ENCODE data around the gene LDB3. TPM values are rescaled to one million over a fixed set of nuclear protein-coding genes. Genes with fewer than 3 reads are reported as not detected.

The LDB3 gene
- total and polyA plus RNA-seq, 10 donors: 0.14 to 1.2 (median 0.36) TPM; not detected in 2

DNA sequence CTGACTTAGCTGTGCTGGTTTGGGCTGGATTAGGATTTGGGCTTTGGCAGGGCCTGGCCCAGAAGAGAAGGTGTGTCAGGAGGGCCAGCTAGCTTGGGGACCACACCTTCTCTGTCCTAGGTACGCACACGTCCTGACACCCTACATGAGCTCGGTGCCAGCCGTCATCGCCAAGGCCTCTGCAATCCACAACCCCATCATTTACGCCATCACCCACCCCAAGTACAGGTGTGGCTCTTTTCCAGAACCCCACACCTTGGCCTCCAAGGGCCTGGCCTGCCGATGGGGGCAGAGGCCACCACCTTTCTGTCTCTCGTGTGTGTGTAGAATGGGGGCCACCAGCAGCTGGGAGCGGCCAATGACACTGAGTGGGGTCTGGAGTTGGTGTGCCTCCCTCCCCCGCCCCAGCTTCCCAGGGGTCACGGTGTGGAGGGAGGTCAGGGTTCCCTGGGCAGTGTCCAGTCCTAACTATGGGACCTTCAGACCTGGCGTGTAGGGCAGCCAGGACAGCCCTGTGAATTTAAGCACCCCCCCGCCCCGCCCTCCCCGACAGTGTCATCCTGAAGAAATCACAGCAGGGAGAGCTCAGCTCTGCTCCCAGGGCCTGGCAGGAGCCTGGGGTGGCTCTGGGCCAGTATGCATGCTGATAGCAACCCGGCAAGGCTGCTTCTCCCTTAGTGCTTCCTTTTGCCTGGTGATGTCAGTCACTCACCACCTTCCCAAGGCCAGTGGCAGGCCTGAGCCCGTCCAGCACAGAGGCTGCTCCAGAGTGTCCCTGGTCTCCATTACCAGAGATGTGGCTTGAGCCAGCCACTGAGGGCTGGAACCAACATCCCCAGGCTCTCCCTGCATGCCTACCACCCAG is 6.9 kb upstream of the LDB3 start:
- peaks cover 0 to 17% (median 0%) of the 10 kb centered on the region in 6 donors for H3K4me1 ChIP-seq
- H3K36me3 ChIP-seq: no peaks in the 10 kb centered on the region
- 79 to 91% (median 83%) methylated on average over 12 to 17 of the region's 17 CpGs for WGBS, 5 donors
- no peak overlapping the region for H3K27ac ChIP-seq
- DNase-seq: peak; percentile 72
- no peak overlapping the region for H3K4me3 ChIP-seq
- no peak for TF ChIP-seq POLR2AphosphoS5 (IDR thresholded peaks at IDR 0.05)
- TF ChIP-seq POLR2A (IDR thresholded peaks at IDR 0.05): no peak
- TF ChIP-seq, protein P1, sequence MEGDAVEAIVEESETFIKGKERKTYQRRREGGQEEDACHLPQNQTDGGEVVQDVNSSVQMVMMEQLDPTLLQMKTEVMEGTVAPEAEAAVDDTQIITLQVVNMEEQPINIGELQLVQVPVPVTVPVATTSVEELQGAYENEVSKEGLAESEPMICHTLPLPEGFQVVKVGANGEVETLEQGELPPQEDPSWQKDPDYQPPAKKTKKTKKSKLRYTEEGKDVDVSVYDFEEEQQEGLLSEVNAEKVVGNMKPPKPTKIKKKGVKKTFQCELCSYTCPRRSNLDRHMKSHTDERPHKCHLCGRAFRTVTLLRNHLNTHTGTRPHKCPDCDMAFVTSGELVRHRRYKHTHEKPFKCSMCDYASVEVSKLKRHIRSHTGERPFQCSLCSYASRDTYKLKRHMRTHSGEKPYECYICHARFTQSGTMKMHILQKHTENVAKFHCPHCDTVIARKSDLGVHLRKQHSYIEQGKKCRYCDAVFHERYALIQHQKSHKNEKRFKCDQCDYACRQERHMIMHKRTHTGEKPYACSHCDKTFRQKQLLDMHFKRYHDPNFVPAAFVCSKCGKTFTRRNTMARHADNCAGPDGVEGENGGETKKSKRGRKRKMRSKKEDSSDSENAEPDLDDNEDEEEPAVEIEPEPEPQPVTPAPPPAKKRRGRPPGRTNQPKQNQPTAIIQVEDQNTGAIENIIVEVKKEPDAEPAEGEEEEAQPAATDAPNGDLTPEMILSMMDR (IDR thresholded peaks at IDR 0.05 in 8 of 11, conservative IDR thresholded peaks at IDR 0.05 in 3 of 11): no peak
- intact Hi-C loops (cut with DNase I; ENCODE audit: low total_unique reads): no loop called here
- H3K27me3 ChIP-seq (replicated peaks in 1 of 7): peaks cover 0 to 24% (median 0%) of the 10 kb centered on the region in 7 donors
- H3K9me3 ChIP-seq: no peaks in the 10 kb centered on the region

- 85 to 92% (median 88%) methylated on average over 11 to 19 of the region's 19 CpGs for WGBS, 5 donors
- Histone ChIP-seq H3K27me3 (replicated peaks in 1 of 7) (peaks cover 0 to 14% (median 0%) of the 10 kb centered on the region in 7 donors), H3K36me3 (no peaks in the 10 kb centered on the region), H3K4me1 (peaks cover 0 to 17% (median 0%) of the 10 kb centered on the region in 6 donors), H3K9me3 (no peaks in the 10 kb centered on the region), H3K27ac (no peak overlapping the region), H3K4me3 (no peak overlapping the region)
- DNase-seq: peak; percentile 66
- TF ChIP-seq POLR2AphosphoS5 (IDR thresholded peaks at IDR 0.05) (no peak), POLR2A (IDR thresholded peaks at IDR 0.05) (no peak)
- TF ChIP-seq, protein P1 (IDR thresholded peaks at IDR 0.05 in 8 of 11, conservative IDR thresholded peaks at IDR 0.05 in 3 of 11): no peak
- intact Hi-C loops (cut with DNase I; ENCODE audit: low total_unique reads): no loop called here
Observed at GRCh38 chr10:86662186-86663045, 5.9 kb upstream of the LDB3 start.

DNA sequence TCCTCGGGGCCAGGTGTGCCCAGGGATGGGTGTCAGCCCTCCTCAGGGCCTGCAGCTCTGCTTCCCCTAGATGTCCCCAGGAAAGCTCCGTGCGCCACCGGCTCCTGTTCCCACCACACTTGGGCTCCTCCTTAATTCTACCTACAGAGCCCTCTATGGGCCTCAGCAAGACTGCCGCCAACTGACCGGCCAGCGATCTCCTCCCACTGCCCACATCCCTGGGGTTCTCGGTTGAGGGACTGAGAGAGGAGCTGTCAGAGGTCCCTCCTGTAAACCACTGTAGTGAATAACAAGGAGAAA is 5.3 kb upstream of the LDB3 start:
- peak; percentile 50 for DNase-seq
- intact Hi-C loops (cut with DNase I; ENCODE audit: low total_unique reads): no loop called here
- Histone ChIP-seq H3K27me3 (replicated peaks in 1 of 7) (peaks cover 0 to 8% (median 0%) of the 10 kb centered on the region in 7 donors), H3K4me3 (no peak overlapping the region), H3K9me3 (no peaks in the 10 kb centered on the region), H3K4me1 (peaks cover 0 to 17% (median 0%) of the 10 kb centered on the region in 6 donors), H3K27ac (no peak overlapping the region), H3K36me3 (no peaks in the 10 kb centered on the region)
- TF ChIP-seq, protein P1 (IDR thresholded peaks at IDR 0.05 in 8 of 11, conservative IDR thresholded peaks at IDR 0.05 in 3 of 11): no peak
- TF ChIP-seq POLR2A (IDR thresholded peaks at IDR 0.05): no peak
- TF ChIP-seq POLR2AphosphoS5 (IDR thresholded peaks at IDR 0.05): no peak
- WGBS, 5 donors: 90 to 94% (median 91%) methylated on average over 3 to 8 of the region's 8 CpGs

Data from spleen (tissue), 11 donors.